CD4-positive, alpha-beta T cell treated with Interleukin-2 at 100 ng/mL for 4 hours (primary cell): ENCODE results near the gene PTPN13.
A peak's percentile ranks its signal among the peaks of the same experiment; 100 is the strongest.

Experiments used
- DNase-seq: peaks from one replicate; pipeline ENCODE4 v3.0.0-alpha.2; 2020; ENCODE audit warnings: low spot score

Gene PTPN13, protein sequence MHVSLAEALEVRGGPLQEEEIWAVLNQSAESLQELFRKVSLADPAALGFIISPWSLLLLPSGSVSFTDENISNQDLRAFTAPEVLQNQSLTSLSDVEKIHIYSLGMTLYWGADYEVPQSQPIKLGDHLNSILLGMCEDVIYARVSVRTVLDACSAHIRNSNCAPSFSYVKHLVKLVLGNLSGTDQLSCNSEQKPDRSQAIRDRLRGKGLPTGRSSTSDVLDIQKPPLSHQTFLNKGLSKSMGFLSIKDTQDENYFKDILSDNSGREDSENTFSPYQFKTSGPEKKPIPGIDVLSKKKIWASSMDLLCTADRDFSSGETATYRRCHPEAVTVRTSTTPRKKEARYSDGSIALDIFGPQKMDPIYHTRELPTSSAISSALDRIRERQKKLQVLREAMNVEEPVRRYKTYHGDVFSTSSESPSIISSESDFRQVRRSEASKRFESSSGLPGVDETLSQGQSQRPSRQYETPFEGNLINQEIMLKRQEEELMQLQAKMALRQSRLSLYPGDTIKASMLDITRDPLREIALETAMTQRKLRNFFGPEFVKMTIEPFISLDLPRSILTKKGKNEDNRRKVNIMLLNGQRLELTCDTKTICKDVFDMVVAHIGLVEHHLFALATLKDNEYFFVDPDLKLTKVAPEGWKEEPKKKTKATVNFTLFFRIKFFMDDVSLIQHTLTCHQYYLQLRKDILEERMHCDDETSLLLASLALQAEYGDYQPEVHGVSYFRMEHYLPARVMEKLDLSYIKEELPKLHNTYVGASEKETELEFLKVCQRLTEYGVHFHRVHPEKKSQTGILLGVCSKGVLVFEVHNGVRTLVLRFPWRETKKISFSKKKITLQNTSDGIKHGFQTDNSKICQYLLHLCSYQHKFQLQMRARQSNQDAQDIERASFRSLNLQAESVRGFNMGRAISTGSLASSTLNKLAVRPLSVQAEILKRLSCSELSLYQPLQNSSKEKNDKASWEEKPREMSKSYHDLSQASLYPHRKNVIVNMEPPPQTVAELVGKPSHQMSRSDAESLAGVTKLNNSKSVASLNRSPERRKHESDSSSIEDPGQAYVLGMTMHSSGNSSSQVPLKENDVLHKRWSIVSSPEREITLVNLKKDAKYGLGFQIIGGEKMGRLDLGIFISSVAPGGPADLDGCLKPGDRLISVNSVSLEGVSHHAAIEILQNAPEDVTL (N-terminal part only)

DNA sequence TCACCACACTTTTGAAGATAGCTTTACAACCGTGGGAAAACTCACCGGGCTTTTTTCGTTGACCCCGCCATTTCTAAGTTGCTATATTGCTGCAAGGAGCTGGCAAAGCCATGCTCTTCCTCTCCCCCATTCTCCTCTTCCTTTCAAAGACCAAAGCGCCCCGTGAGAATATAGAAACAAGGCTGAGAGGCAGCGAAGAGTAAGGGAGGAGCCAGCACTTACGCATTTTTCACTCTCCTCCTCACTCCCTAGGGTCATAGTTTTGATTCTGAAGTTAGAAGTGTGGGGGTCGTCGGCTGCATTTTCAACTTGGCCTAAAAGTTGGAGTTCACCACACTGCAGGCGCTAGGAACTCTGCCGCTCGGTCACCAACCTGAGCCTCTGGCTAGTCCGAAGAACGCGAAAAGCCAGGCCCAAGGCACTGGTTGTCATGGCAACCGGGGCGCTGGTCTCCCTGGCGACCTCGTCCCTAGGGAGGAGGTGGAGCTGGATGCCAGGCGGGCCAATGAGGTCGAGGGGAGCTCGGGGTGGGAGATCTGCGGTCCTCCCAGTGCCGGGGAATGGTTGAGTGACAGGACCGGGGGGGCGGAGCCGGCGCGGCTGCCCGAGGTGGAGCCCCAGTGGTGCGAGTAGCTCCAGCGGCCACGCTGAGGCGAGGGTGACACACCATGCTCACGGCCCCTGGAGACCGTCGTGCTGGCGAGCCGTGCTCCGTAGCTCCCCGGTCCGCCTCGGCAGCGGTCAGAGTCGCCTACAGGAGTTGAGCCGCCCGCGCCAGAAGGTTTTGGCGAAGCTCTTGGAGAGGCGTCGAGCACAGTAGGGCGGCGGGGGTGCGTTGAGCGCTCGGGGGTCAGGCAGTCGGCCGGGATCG, at the start of gene PTPN13:
Gene PTPN13 (plus strand): TSS at position 628 of the 871 bp plus-strand sequence. CDS start 40,942 bp downstream, outside the sequence.
- peak; percentile 79 for DNase-seq

DNA sequence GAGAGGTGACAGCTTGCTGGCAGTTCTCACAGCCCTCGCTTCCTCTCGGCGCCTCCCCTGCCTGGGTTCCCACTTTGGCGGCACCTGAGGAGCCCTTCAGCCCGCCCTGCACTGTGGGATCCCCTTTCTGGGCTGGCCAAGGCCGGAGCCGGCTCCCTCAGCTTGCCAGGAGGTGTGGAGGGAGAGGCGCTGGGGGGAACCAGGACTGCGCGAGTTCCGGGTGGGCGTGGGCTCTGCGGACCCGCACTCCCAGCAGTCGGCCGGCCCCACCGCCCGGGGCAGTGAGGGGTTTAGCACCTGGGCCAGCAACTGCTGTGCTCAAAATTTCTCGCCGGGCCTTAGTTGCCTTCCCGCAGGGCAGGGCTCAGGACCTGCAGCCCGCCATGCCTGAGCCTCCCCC, 47.0 kb upstream of the PTPN13 start:
- no peak for DNase-seq

DNA sequence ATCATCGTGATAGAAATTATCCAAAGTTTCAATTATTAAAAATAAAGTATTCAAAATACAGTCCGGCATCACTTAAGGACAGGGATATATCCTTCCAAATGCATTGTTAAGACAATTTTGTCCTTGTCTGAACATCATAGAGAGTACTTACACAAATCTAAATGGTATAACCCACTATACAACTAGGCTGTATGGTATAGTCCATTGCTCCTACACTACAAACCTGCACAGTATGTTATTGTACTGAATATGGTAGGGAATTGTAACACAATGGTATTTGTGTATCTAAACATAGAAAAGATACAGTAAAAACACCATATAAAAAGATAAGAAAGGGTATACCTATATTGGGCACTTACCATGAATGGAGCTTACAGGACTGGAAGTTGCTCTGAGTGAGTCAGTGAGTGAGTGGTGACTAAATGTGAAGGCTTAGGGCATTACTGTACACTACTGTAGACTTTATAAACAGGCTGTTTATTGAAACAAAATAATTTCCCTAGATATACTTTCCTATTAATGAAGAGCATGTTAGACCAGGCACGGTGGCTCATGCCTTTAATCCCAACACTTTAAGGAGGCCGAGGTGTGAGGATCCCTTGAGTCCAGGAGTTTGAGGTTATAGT, 44.8 kb upstream of the PTPN13 start:
- no peak for DNase-seq

DNA sequence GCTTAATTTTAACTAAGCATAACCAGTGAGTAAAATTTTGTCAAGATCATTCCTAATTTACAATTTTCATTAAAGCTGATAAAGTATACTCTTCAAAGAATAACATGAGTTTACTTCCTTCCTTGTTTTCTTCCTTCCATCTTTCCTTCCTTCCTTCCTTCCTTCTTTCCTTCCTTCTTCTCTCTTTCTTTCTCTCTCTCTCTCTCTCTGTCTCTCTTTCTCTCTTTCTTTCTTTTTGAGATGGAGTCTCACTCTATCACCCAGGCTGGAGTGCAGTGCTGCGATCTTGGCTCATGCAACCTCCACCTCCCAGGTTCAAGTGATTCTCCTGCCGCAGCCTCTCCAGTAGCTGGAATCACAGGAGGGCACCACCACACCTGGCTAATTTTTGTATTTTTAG, 42.7 kb upstream of the PTPN13 start:
- DNase-seq = no peak

DNA sequence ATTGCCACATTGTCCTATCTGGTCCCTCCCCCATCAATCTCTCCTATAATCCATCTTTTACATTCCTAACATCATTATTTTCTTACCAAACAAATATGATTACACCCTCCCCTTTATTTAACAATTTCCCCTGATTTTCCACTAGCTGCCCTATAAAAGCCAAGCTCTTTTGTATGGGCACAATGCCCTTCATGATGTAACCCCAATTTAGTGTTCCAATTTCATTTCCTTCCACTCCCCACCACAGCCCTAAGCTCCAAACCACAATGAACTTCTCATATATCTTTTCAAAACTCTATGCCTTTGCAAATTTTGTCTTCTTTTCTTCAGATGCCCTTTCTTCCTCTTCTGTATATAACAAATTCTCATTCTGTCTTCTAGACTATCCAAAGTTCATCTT, 39.5 kb upstream of the PTPN13 start:
- DNase-seq = peak; percentile 10

DNA sequence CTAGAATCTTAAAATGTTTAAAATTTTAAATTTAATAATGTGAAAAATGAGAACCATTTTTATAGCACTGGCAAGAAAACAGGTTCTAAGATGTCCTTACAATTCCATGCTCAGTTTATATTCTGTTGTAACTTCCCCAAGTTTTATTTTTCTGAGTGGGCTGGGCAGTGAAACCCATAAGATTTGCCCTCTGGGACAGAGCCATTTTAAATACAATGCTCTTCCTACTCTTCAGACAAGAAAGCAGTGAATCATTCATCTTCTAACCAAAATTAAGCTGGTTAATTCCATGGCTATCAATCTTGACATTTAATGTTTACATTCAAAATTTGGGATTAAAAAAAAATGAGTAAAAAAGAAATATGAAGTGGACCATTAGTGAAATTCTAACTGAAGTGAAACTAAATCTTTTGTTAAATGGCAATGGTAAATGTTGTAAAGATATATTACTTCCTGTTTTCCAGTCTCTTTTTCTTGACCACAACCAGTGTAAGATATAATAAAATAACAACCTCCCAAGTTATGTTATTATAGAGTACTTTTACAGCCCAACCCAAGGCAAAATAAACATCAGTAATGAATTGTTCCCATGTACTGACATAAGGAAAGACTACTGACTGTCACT, 37.2 kb upstream of the PTPN13 start:
- no peak for DNase-seq

DNA sequence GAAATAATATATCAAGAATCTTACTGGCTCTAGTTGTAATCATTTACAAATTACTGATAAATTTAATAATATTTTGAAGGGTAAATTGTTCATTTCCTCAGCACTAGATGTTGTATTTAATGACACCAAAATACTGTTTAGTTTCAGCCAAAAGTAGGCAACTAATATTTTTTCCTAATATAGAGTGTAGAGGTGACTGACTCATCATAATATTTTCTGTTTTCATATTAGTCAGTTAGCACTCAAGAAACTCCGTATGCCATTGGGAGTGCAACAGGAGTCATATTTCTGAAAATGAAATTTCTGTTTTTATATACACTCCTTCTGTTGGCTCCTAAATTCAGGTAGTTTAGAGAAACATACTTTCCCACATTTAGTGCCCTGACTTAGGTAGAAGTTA, 36.6 kb upstream of the PTPN13 start:
- DNase-seq = no peak

DNA sequence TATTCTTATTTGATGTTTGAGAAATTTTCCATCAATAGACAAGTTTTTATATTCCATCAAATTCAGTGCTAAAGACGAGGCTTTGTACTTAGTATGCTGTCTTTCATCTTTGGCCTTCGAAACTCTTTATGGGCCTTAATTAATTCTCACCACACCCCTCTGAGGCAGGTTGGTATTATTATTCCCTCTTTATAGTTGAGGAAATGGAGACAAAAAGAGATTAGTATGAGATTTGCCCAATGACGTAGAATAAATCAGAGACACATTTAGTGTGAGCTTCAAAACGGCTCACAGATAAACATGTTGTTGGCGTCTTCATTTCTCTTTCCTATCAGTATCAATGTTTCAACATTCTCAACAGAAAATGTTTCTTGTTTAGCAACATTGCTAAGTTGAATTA, 35.9 kb upstream of the PTPN13 start:
- no peak for DNase-seq

DNA sequence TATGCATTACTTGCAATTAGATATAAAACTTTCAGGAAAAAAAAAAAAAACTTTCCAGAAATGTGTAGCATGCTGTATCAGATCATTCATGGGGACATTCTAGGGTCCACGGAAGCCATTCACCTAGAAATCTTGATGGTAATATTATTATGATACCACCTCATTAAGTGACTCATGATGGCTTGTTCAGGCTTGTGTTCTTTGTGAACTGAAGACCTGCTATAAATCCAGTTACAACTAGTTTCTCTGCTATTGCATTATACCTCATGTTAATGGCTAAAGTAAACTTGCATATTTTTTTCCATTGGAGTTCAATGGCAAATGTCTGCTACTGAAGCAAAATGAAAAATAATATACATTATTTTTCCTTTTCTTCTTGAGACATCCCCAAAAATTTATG, 35.3 kb upstream of the PTPN13 start:
- DNase-seq = no peak

DNA sequence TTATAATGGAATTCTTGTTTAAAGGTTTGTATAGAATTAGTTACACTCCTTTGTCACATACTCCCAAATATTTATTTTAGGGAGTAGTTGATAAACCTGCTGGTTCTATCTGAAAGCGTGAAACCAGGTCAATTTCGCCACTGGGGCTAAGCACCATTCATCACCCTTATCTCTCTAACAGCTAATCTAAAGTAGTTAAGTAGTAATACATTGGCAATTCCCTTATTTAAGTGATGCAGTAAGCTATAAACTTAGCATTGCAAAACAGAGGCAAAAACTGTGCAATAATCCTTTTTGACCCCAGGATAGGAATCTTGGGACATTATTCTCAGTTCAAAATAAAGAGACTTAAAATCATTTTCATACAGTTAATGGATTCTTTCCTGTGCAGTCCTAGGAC, 33.7 kb upstream of the PTPN13 start:
- no peak for DNase-seq

DNA sequence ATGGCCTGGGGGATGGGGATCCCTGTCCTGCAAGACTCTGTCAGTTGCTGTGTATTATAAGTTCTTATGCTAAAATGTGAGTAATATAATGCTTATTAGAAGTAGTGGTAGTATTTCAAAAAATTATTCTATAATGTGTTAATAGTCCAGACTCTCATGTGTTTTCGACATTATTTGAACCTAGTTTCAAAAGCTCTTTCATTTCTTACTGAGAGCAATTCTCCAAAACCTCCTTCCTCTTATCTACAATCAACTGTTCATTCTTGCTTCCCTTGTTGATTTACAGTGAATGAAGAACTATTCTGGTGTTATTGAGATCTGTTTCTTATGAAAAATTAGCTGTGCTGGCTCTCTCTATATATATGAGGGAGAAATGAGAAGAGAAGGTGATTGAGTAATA, 32.9 kb upstream of the PTPN13 start:
- DNase-seq = no peak

DNA sequence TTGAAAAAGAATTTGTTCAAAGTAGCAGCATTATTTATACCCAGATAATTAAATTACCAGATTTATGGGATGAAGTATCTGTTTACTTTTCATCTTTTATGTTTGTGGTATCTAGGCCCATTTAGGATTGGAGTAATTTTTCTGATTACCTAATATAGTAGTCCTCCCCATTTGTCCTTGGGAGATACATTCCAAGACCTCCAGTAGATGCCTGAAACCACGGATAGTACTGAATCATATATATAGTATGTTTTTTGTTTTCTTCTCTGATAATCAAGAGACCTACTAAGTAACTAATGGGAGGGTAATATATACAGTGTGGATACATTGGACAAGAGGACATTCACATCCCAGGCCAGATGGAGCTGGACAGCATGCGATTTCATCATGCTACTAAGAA, 30.7 kb upstream of the PTPN13 start:
- no peak for DNase-seq

DNA sequence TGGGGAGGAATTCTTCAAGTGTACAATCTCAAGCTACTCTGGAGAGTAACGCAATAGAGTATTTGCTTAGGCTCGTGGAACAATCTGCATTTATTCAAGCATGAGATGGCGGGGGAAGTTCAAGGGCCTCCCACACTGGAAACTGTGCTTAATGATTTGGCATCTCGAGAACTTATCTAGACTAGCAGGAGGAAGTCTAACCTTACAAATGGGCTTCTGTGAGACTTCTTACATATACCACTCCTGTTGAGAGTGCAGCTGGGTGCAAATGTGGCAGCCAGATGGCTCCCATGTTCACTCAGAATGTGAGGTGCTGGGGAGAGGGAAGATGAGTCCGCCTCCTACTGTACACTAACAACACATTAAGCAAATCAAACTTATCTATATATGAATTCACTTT, 29.3 kb upstream of the PTPN13 start:
- no peak for DNase-seq

DNA sequence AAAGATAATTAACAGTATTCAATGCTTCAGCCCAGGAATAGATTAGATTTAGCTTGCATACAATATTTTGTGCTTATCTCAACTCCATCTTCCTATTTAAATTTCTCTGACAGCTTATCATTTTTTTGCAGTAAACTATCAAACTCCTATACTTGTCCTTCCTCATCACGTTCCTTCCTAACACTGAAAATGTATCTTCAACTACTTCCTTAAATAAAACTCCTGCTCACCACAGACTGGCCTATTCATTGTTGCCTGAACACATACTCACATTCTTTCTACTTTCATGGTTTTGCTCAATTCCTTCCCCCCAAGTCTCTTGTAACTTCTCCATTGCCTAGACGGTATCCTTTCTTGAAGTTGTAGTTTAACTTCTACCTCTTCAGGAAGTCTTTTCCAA, 28.5 kb upstream of the PTPN13 start:
- DNase-seq = no peak

DNA sequence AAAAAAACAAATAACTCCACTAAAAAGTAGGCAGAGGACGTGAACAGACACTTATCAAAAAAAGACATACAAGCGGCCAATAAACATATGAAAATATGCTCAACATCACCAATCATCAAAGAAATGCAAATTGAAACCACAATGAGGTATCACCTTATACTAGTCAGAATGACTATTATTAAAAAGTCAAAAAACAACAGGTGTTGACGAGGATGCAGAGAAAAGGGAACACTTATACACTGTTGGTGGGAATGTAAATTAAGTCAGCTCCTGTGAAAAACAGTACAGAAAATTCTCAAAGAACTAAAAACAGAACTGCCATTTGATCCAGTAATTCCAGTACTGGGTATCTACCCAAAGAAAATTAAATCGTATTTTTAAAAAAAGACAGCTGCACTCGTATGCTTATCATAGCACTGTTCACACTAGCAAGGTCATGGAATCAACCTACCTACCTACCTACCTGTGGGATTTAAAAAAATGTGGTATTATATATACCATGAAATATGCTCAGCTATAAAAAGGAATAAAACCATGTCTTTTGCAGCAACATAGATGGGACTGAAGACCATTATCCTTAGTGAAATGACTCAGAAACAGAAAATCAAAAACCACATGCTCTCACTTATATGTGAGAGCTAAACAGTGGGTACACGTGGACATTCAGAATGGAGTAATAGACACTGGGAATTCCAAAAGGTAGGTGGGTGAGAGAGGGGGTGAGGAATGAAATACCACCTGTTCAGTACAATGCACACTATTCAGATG, 24.8 kb upstream of the PTPN13 start:
- no peak for DNase-seq

DNA sequence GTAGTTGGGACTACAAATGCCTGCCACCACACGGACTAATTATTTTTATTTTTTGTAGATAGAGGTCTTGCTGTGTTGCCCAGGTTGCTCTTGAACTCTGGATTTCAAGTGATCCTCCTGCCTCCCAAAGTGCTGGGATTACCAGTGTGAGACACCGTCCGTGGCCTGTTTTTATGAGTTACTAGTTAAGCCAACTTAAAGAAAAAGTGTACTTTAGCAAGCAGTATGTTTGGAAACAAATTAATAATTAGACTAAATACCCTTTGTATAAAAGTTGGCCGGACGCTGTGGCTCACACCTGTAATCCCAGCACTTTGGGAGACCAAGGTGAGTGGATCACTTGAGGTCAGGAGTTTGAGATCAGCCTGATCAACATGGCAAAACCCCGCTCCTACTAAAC, 14.2 kb upstream of the PTPN13 start:
- no peak for DNase-seq

DNA sequence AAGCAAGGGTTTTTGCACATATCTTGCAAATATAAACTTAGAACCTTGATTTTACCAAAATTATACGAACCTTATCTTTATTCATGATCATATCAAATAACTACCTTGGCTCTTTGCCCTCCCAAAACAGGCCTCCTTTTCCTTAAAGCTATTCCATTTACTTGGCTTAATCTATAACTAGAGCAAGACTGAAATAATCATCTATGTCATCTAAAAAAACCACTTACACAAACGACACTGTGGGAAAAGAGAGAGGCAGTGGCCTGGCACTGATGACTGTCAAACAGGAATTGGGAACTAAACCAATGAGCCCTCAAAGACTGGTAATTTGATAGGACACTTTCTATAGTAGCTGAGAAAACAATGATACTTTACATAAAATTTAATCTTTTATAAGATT, 11.7 kb upstream of the PTPN13 start:
- no peak for DNase-seq

DNA sequence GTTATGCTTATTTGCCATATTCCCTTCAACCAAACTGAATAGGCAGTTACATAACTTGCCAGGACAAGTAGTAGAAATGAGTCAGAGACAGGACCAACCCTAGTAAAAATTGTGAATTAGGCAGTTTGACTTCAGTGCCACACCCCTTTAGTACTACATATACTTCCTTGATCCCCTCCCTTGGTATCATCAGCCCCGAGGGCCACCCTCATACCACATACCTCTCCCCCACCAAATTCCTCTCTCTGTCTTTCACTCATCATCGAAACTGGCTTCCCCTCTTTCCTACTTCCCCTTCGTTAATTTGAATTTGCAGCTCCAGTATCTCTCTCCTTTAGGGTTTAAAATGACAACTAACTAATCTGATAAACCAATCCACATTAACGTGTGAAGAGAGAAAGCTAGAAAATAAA, 7.9 kb upstream of the PTPN13 start:
- DNase-seq = no peak

DNA sequence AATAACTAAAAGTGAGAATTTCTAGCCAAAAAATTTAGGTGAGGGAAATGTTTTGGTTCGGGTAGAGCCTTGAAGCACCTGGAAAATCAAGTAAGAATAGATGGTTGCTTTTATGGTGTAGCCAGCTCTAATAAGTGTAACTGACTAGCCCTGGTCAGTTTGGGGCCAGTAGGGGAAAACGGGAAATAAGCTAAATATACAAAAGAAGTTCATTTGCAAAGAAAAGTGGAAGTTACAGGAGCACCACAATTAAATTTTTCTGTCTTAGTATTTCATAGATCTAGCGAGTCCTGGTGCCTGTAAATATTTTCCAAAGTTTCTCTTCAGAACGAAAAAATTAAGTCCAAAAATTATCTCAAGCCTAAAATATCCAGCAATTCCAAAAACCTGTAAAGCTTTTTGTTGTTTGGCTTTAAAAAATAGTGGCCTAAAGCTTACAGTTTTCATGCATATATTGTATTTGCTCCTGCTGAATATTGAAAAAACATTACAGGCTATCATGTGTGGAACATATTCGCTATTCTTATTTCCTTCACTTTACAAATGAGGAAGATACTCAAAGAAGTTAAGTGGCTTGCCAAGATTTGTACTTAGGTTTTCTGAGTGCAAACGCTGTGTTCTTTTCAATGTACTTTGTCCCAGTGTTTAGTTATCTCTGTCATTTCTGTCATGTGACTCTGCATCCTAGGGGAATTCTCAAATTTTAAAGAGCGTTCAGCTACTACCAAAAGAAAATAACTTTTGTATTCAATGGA, 7.3 kb upstream of the PTPN13 start:
- DNase-seq = no peak
